OCI-LY3 (cell line): ENCODE data around the gene HGF.

Experiments used
- H2AFZ ChIP-seq: fragments of 200-600, 300-600 bp; shearing (Covaris generic); 2 replicates; pipeline ENCODE4 v1.6.0; 2014; ENCODE audit warnings: antibody characterized with exemption, low read depth, low read length
- H3K27ac ChIP-seq: fragments of 200-600, 300-600 bp; sonication (generic); 2 replicates; pipeline ENCODE4 v1.5.1; 2014; ENCODE audit warnings: mild to moderate bottlenecking, low read length, moderate library complexity, mixed read lengths
- H3K27me3 ChIP-seq: fragments of 200-600, 300-600 bp; sonication (generic); 2 replicates; pipeline ENCODE4 v1.6.1; 2014; ENCODE audit warnings: low read depth, low read length, mixed read lengths
- H3K36me3 ChIP-seq: fragments of 200-600, 300-600 bp; sonication (generic); replicated peaks from 2 replicates; pipeline ENCODE3; 2014; ENCODE audit warnings: low read depth, low read length, mixed read lengths
- H3K4me1 ChIP-seq: fragments of 300-600, 200-600 bp; sonication (generic); 2 replicates; pipeline ENCODE4 v1.6.1; 2014; ENCODE audit warnings: low read length, mixed read lengths
- H3K4me2 ChIP-seq: fragments of 200-600, 300-600 bp; sonication (generic); 2 replicates; pipeline ENCODE4 v1.6.1; 2014; ENCODE audit warnings: low read length, mixed read lengths
- H3K4me3 ChIP-seq: fragments of 300-600, 200-600 bp; sonication (generic); 2 replicates; pipeline ENCODE4 v1.5.1; 2014; ENCODE audit warnings: antibody characterized with exemption, mild to moderate bottlenecking, low read length, moderate library complexity
- H3K79me2 ChIP-seq: fragments of 300-600, 200-600 bp; shearing (Covaris generic); 2 replicates; pipeline ENCODE4 v1.6.1; 2014; ENCODE audit warnings: mild to moderate bottlenecking, low read length, mixed read lengths
- H3K9ac ChIP-seq: fragments of 300-600, 200-600 bp; shearing (Covaris generic); 2 replicates; pipeline ENCODE4 v1.6.0; 2014; ENCODE audit warnings: mild to moderate bottlenecking, low read length, moderate library complexity
- H3K9me3 ChIP-seq: fragments of 200-600, 300-600 bp; shearing (Covaris generic); 2 replicates; pipeline ENCODE4 v1.6.1; 2014; ENCODE audit warnings: low read length, mixed read lengths; ENCODE audit not compliant: insufficient read depth
- H4K20me1 ChIP-seq: fragments of 200-600, 300-600 bp; sonication (generic); 2 replicates; pipeline ENCODE4 v1.6.1; 2016; ENCODE audit warnings: low read length, mixed read lengths; ENCODE audit not compliant: insufficient read depth
- EZH2phosphoT487 ChIP-seq: fragments of 200-600 bp; shearing (Covaris generic); IDR thresholded peaks from 2 replicates; pipeline ENCODE4 v1.6.1; 2018; ENCODE audit warnings: antibody characterized with exemption, mixed run types, low read depth
- TF ChIP-seq, protein P1 (sequence below): fragments of 200-600, 300-600 bp; sonication (generic); IDR thresholded peaks from 2 replicates; pipeline ENCODE4 v1.5.1; 2014; ENCODE audit warnings: antibody characterized with exemption, low read length, low read depth

HGF gene

DNA sequence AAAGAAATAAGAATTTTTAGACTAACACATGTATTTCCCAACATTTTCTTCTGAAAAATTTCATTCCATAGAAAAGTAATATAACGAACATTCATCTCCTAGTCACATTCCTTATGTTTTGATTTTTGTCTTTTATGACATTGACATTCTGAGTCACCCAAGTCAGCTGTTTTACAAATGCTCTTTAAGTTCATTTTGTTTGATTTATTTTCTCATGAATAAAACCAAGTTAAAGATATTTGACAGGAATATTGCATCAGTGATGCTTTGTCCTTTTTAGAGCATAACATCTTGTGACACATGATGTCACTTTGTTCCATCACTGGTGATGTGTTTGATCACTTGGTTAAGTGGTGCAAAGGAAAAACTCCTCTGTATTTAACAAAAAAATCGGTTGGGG lies 48.4 kb downstream of the HGF start:
- TF ChIP-seq, protein P1, sequence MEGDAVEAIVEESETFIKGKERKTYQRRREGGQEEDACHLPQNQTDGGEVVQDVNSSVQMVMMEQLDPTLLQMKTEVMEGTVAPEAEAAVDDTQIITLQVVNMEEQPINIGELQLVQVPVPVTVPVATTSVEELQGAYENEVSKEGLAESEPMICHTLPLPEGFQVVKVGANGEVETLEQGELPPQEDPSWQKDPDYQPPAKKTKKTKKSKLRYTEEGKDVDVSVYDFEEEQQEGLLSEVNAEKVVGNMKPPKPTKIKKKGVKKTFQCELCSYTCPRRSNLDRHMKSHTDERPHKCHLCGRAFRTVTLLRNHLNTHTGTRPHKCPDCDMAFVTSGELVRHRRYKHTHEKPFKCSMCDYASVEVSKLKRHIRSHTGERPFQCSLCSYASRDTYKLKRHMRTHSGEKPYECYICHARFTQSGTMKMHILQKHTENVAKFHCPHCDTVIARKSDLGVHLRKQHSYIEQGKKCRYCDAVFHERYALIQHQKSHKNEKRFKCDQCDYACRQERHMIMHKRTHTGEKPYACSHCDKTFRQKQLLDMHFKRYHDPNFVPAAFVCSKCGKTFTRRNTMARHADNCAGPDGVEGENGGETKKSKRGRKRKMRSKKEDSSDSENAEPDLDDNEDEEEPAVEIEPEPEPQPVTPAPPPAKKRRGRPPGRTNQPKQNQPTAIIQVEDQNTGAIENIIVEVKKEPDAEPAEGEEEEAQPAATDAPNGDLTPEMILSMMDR = no peak
- no peak for TF ChIP-seq EZH2phosphoT487
- Histone ChIP-seq H3K9ac (no peak overlapping the region), H3K4me2 (no peak overlapping the region), H3K4me3 (no peak overlapping the region), H2AFZ (no peak overlapping the region), H4K20me1 (no peaks in the 10 kb centered on the region), H3K79me2 (no peaks in the 10 kb centered on the region), H3K27me3 (no peaks in the 10 kb centered on the region), H3K27ac (no peak overlapping the region), H3K36me3 (no peaks in the 10 kb centered on the region), H3K9me3 (no peaks in the 10 kb centered on the region), H3K4me1 (no peaks in the 10 kb centered on the region)

DNA sequence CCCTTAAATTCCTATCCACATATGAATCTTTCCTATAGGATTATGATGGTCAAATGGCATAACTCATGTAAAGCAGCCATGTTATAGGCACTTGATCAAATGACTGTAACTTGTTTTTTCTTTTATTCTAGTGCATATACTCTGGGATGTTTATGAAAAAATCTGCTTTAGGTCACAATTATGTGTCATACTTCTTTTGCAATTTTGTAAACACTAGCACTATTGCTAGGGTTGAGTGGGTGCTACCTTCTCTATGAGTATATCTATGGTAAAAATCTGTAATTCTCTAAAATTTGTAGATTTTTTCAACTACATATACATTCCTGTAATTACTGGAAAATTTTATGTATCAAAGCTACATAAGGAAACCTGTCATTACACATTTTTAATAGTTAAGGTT lies 50.0 kb downstream of the HGF start:
- H3K9me3 ChIP-seq = no peaks in the 10 kb centered on the region
- no peaks in the 10 kb centered on the region for H3K36me3 ChIP-seq
- H2AFZ ChIP-seq = no peak overlapping the region
- TF ChIP-seq, protein P1 = no peak
- TF ChIP-seq EZH2phosphoT487 = no peak
- no peaks in the 10 kb centered on the region for H3K27me3 ChIP-seq
- no peaks in the 10 kb centered on the region for H3K79me2 ChIP-seq
- no peak overlapping the region for H3K4me3 ChIP-seq
- no peak overlapping the region for H3K4me2 ChIP-seq
- H3K4me1 ChIP-seq = no peaks in the 10 kb centered on the region
- no peaks in the 10 kb centered on the region for H4K20me1 ChIP-seq
- no peak overlapping the region for H3K9ac ChIP-seq
- no peak overlapping the region for H3K27ac ChIP-seq

DNA sequence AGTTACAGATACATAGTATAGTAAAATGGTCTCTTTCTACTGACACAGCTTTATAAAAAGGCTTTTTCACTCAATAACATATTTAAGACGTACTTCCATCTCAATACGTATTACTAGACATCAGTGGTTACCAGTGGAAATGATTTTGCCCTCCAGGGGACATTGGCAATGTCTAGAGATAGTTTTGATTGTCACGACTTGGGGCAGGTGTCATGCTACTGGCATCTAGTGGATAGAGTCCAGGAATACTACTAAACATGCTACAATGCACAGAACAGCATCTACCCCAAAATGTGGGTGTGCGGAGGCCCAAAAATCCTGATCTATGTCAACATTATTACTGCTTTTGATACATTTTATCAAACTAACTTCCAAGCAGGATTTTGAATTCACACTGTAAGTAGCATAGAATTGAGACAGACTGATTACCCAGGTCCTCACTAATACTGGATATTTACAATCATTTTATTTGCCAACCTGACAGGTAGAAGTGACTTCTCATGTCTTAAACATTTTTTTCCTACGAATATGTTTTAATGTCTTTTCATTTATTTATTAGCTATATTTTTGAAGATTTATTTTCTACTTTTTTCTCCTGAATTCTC lies 53.8 kb downstream of the HGF start:
- no peak overlapping the region for H3K27ac ChIP-seq

DNA sequence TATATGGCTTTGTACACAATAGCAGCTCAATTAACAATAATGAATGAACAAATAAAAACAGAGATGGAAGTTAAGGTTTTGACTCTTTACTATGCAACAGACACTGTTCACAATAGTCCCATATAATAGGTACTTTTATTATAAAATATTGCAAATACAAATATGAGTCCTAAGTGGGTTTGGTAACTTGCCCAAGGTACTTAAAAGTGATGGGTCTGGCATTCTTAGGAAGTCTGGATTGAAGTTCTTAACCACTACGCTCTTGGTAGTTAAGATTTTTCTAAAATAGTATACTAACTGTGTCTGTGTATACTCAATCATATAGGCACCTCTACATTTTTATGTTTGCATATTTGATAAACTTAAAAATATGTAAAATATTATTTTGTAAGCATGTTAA lies 55.5 kb downstream of the HGF start:
- Histone ChIP-seq H4K20me1 (no peaks in the 10 kb centered on the region), H3K27me3 (no peaks in the 10 kb centered on the region), H3K27ac (no peak overlapping the region), H3K4me1 (no peaks in the 10 kb centered on the region), H3K4me2 (no peak overlapping the region), H3K79me2 (no peaks in the 10 kb centered on the region), H3K36me3 (no peaks in the 10 kb centered on the region), H3K4me3 (no peak overlapping the region), H2AFZ (no peak overlapping the region), H3K9me3 (no peaks in the 10 kb centered on the region), H3K9ac (no peak overlapping the region)
- TF ChIP-seq, protein P1 = no peak
- no peak for TF ChIP-seq EZH2phosphoT487

More for the DNA sequence above, 53.8 kb downstream of the HGF start:
- H4K20me1 ChIP-seq = no peaks in the 10 kb centered on the region
- no peaks in the 10 kb centered on the region for H3K4me1 ChIP-seq
- H3K4me2 ChIP-seq = peak overlapping the region; percentile 27
- peak overlapping the region; percentile 39 for H2AFZ ChIP-seq
- H3K36me3 ChIP-seq = no peaks in the 10 kb centered on the region
- no peaks in the 10 kb centered on the region for H3K9me3 ChIP-seq
- H3K27me3 ChIP-seq = no peaks in the 10 kb centered on the region
- no peak overlapping the region for H3K4me3 ChIP-seq
- TF ChIP-seq, protein P1 = peak; percentile 61
- no peak for TF ChIP-seq EZH2phosphoT487
- no peak overlapping the region for H3K9ac ChIP-seq
- H3K79me2 ChIP-seq = no peaks in the 10 kb centered on the region
